Bronchial epithelial cell (primary cell): ENCODE results near the gene AP1S2. TPM values are rescaled to one million over a fixed set of nuclear protein-coding genes. Genes with fewer than 3 reads are reported as not detected.

Experiments used
- DNase-seq: peaks from one replicate; pipeline ENCODE4 v3.0.0-alpha.2; 2010; ENCODE audit warnings: low read depth
- FAIRE-seq: peaks from 2 replicates; lab custom pipeline; 2011; peaks lifted over from hg19 to GRCh38; lab: Jason Lieb, UNC
- H3K27me3 ChIP-seq: 2 replicates; pipeline ENCODE4 v1.5.1; 2011; ENCODE audit warnings: low read length; ENCODE audit not compliant: control insufficient read depth, insufficient read depth
- H3K36me3 ChIP-seq: 2 replicates; pipeline ENCODE4 v1.5.1; 2011; ENCODE audit warnings: low read length; ENCODE audit not compliant: control insufficient read depth, insufficient read depth
- H3K4me3 ChIP-seq: 2 replicates; pipeline ENCODE4 v1.5.1; 2011; ENCODE audit warnings: mild to moderate bottlenecking, low read depth, low read length, control low read depth
- CTCF ChIP-seq: IDR thresholded peaks from 2 replicates; pipeline ENCODE4 v1.5.1; 2011; ENCODE audit warnings: mild to moderate bottlenecking, moderate library complexity, low read length, control low read depth, inconsistent platforms; ENCODE audit not compliant: insufficient read depth, severe bottlenecking
- total RNA-seq: library from RNA; depleted of rRNA; stranded (reverse); fragments of >200 nt; gene quantifications from 2 replicates; pipeline ENCODE4 v1.2.1, GENCODE V29; 2014

AP1S2 gene
- total RNA-seq, 1 donor from 2014 or later: 16.3 TPM

GRCh38 chrX:15797707-15798106 lies 56.9 kb downstream of the AP1S2 start:
- DNase-seq (peak; percentile 15), FAIRE-seq (no peak)
- TF ChIP-seq CTCF: no peak
- no peaks in the 10 kb centered on the region for H3K27me3 ChIP-seq
- H3K36me3 ChIP-seq: no peaks in the 10 kb centered on the region
- no peak overlapping the region for H3K4me3 ChIP-seq

GRCh38 chrX:15790769-15791290 lies 63.8 kb downstream of the AP1S2 start:
- FAIRE-seq (no peak), DNase-seq (peak; percentile 15)
- H3K4me3 ChIP-seq: peak overlapping the region; percentile 49
- no peaks in the 10 kb centered on the region for H3K27me3 ChIP-seq
- no peak for TF ChIP-seq CTCF
- no peaks in the 10 kb centered on the region for H3K36me3 ChIP-seq

- FAIRE-seq (no peak), DNase-seq (peak; percentile 66)
- H3K36me3 ChIP-seq: no peaks in the 10 kb centered on the region
- peak within 1 kb of the TSS; percentile 49 for H3K4me3 ChIP-seq
- no peak for TF ChIP-seq CTCF
- no peaks in the 10 kb centered on the region for H3K27me3 ChIP-seq
Observed at GRCh38 chrX:15789979-15790768, 64.4 kb downstream of the AP1S2 start, which contains the start of gene ZRSR2. Gene ZRSR2 (plus strand): TSS chrX:15790484. CDS start chrX:15790496, 12 bp downstream.

GRCh38 chrX:15786915-15787314 lies 67.7 kb downstream of the AP1S2 start:
- no peak for FAIRE-seq
- TF ChIP-seq CTCF: no peak
- Histone ChIP-seq H3K36me3 (no peaks in the 10 kb centered on the region), H3K4me3 (no peak overlapping the region), H3K27me3 (no peaks in the 10 kb centered on the region)
- no peak for DNase-seq

- no peak for TF ChIP-seq CTCF
- DNase-seq: no peak
- FAIRE-seq: no peak
- no peak overlapping the region for H3K4me3 ChIP-seq
- no peaks in the 10 kb centered on the region for H3K27me3 ChIP-seq
- H3K36me3 ChIP-seq: peaks cover 1% of the 10 kb centered on the region
Observed at GRCh38 chrX:15785176-15785750, 69.3 kb downstream of the AP1S2 start.
